Middle frontal gyrus (tissue), 1 donor: Measurements from ENCODE around the gene MITF.

Source experiments
- DNase-seq: peaks from one replicate; pipeline ENCODE4 v3.0.0-alpha.2; 2015; ENCODE audit warnings: low spot score; ENCODE audit errors: extremely low spot score

Gene MITF

GRCh38 chr3:69725994-69726571 lies 13.2 kb upstream of the MITF start:
- no peak for DNase-seq

- DNase-seq = no peak
These were observed 9.9 kb upstream of the MITF start for GRCh38 chr3:69729147-69729919.

GRCh38 chr3:69731080-69731479 lies 8.2 kb upstream of the MITF start:
- no peak for DNase-seq

- DNase-seq = no peak
These were observed 3.4 kb upstream of the MITF start for GRCh38 chr3:69735893-69736292.

- DNase-seq = no peak
These were observed 1.9 kb upstream of the MITF start for GRCh38 chr3:69737392-69737791.

- no peak for DNase-seq
These were observed 949 bp upstream of the MITF start for GRCh38 chr3:69738315-69738714.

- DNase-seq = no peak
These were observed 433 bp upstream of the MITF start for GRCh38 chr3:69738859-69739203.

GRCh38 chr3:69740103-69741021 lies 1.1 kb downstream of the MITF start:
- DNase-seq = no peak

GRCh38 chr3:69741032-69741767 lies 1.9 kb downstream of the MITF start:
- DNase-seq = no peak

- no peak for DNase-seq
These were observed 3.1 kb downstream of the MITF start for GRCh38 chr3:69742391-69742790.

- DNase-seq = no peak
These were observed 5.0 kb downstream of the MITF start for GRCh38 chr3:69743975-69744906.

- DNase-seq = no peak
These were observed 6.2 kb downstream of the MITF start for GRCh38 chr3:69745505-69745904.

GRCh38 chr3:69746119-69746518 lies 6.9 kb downstream of the MITF start:
- no peak for DNase-seq

- DNase-seq = no peak
These were observed 8.4 kb downstream of the MITF start for GRCh38 chr3:69747511-69748258.

- DNase-seq = no peak
These were observed 9.2 kb downstream of the MITF start for GRCh38 chr3:69748503-69748902.

GRCh38 chr3:69749461-69749860 lies 10.2 kb downstream of the MITF start:
- no peak for DNase-seq

GRCh38 chr3:69750549-69750948 lies 11.3 kb downstream of the MITF start:
- DNase-seq = no peak

GRCh38 chr3:69751074-69751476 lies 11.8 kb downstream of the MITF start:
- no peak for DNase-seq

- DNase-seq = no peak
These were observed 13.0 kb downstream of the MITF start for GRCh38 chr3:69752241-69752640.
